Activated CD8-positive, alpha-beta memory T cell treated with anti-CD3 and anti-CD28 coated beads for 1 hour (primary cell): Measurements from ENCODE around the gene KDM8.
A peak's percentile ranks its signal among the peaks of the same experiment; 100 is the strongest.

Source experiments
- DNase-seq, 2 donors: peaks; one replicate each; pipeline ENCODE4 v3.0.0-alpha.2; 2020; ENCODE audit warnings: low read depth in 1 of 2; ENCODE audit errors: extremely low read depth in 1 of 2

The KDM8 gene

DNA sequence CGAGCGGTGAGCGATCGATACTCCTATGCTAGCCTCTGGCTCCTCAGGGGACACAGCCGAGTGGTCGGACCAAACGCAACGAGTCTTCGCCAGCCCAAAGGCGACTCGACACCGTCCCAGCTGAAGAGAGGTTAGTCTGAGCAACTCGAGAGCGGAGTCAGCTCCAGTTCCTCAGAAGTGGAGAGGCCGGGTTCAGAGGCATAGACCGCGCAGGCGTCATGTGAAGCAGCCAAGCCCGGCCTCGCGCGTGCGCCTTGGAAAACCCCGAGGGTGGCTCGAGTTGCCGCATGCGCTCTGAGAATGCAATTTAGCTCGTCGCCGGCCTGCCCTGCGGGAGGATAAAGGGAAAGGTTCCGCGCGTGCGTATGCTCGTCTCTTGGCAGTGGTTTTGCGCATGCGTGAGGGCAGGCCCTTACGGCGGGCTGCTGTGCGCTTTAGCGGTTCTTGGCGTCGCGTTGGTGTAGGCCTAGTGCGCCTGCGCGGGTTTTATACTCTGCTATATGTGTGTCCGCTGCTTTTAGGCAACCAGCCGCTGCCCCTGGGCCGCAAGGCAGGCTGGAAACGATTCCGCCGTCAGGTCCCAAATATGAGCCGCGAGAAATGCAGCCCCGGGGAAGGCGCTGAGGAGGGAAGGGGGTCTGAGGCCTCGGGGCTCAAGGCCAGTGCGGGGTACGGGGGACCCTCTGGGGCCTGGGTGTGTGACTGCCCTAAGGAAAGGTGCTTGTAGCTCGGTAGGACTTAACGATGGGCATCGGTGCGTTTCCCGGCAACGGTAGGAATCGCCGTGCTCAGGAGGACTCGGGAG, at the start of gene KDM8:
Gene KDM8, plus strand, starts transcription at position 20 of the 805 bp plus-strand sequence. CDS start 6,598 bp downstream, outside the sequence.
- peak; percentile 99 to 100 for DNase-seq

DNA sequence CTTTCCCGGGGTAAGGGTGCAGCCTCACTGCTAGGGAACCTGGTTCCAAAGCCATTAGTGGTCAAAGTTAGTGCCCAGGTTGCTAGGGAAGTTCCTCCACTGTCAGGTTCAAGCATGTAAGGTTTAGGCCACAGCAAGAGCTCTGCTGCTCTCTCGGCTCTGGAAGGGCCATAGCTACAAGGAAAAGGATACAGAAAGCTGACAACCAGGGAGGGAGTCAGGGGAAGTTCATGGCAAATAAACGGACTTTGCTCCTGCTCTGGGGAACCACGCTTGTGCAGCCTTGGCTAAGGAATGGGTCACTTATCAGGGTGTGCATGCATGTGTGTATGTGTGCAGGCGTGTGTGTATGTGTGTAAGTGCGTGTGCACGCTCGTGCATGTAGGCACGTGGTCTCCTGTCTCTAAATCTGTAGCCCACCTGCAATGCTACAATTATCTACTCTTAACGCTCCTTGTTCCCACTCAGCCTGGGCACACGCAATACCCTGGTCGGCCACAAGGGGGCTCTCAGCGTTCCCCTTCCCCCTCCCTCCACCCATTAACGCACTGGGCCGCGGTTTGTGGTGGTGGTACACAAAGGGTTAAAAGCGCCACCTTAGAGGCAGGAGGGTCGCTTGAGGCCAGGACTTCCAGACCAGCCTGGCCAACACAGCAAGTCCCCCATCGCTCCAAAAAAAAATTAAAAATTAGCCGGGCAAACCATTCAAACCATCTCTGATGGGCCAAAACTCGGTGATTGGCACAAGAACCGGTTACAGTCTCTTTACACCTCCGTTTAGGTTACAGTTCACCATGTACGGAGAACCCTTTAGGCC, 48.4 kb upstream of the KDM8 start:
- peak in 1 of 2 donors; percentile 57 for DNase-seq

DNA sequence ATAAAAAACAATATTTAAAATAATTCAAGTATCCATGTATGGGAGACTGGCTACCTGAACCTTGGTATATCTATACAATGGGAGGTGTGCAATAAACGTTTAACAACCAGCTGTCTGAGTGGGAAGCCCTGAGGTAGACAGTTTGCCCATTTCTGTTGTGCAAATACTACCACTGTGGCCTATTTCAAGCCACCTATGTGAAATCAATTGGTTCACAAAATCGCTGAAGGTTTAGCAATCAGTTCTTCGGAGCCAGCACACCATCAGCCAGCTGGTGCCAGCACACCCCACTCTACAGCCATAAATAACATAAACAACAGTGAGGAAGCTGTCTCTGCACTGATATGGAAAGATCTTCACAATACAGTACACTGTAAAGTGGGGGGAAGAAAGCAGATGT, 46.7 kb upstream of the KDM8 start:
- DNase-seq, result no peak

DNA sequence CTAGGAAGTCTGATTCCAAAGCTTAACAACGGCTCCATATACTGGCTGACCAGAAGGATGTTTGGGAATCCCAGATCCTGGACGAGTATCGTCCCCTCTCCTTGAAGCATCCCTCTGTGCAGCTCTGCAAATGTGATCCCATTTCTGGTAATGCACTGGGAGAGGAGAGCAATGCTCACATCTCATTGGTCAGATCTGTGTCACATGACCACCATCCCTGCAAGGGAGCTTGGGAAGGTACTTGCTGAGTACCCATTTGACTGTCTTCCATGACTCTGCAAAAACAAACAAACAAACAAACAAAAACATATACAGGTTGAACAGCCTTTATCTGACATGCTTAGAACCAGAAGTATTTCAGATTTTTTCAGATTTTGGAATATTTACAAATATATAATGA, 41.9 kb upstream of the KDM8 start:
- DNase-seq, result no peak

DNA sequence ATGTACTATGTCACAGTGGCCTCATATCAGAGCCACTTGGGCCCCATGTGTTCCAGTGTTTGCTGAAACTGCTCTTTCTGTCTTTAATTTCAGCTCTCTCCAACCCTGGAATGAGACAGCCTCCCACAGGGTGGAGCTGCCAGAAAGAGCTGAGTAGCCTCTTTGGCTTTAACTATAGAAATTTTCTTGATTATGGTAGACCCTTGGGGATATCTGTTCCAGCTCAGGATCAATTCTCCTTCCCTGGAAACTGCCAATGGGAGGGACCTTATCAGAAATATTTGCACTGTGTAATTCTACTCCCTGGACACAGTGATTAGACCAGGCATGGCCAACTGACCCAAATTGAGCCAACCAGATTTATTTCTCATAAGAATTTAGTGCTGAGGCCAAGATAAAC, 39.0 kb upstream of the KDM8 start:
- DNase-seq, result no peak

DNA sequence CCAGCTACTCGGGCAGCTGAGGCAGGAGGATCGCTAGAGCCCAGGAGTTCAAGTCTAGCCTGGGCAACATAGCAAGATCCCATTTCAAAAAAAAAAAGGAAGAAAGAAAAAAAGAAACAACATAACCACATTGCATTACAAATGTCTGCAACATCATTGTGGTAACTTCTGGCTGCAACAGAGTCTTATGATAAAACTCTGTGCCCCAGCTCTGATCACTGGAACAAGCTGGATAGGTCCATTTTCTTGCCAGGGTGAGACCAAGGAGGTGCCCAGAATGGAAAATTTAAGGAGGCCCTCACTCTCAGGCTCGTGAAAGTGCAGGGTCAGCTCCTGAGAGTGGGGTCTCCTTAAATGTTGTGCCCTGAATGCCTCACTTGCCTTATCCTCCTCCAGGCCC, 37.8 kb upstream of the KDM8 start:
- no peak for DNase-seq

DNA sequence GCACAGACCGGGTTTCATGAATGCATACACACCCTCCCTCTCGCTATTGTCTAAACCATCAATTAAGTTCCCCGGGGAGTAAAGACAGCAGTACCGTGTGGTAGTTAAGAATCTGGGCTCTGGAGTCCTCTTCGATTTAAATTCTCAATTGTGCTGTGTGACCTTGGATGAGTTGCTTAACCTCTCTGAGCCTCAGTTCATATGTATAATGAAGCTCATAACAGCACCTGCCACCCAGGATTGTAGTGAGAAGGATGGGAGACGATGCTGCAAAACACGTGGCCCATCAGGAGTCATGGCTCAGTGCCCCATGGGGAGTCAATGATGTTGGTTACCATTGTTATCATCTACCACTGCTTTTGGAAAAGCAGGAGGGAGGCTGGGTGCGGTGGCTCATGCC, 34.5 kb upstream of the KDM8 start:
- no peak for DNase-seq

DNA sequence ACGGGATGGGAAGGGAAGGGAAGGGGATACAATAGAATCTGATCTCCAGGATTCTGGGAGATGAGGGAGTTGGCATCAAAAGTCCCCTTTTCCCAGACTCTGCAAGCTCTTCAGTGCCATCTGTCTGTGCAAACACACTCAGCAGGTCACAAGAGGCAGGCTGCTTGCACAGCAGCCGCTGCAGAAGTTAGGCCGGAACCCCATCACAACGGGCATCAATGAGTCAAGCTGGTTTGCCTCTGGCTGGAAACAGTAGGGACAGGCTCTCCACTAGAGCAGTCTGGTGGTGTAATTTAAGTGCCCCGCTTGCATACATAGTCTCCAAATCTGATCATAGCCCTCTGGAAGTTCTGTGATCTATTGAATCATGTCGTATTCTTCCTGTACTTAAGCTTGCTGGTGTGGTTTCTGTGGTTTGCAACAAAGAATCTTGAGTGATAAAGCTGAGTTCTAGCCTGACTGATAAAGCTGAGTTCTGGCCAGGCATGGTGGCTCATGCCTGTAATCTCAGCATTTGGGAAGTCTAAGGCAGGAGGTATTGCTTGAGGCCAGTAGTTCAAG, 33.7 kb upstream of the KDM8 start:
- peak; percentile 51 to 75 for DNase-seq

DNA sequence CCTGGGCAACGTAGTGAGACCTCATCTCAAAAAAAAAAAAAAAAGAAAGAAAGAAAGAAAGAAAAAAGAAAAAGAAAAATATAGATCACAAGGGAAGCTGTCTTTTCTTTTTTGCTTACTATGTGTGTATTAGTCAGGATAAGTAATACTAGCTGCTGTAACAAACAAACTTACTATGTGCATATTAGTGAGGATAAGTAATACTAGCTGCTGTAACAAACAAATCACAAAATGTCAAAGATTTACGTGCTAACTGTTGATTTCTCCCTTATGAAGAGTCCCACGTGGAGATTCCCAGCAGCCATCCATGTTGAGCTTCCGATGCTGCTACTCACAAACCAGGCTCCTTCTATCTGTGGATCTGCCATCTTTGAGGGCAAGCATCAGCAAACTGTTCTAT, 31.7 kb upstream of the KDM8 start:
- DNase-seq, result no peak

DNA sequence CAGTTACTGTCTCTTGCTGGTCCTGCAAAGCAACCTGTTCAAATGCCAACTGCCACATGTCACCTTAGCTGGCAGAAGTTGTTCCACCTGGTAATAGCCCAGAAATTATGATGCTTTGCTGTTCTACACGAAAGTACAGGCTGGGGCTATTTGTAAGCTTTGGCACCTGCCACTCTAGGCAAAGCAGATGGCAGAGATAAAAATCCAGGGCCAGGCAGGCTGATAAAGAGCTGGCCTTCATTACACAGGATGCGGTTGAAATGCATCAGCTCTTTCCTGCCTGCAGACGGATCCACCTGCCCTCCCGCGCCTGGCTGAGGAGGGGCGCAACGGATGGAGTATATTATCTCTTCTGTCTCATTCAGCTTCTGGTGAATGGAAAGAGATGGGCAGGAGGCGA, 29.3 kb upstream of the KDM8 start:
- peak in 1 of 2 donors; percentile 35 for DNase-seq

DNA sequence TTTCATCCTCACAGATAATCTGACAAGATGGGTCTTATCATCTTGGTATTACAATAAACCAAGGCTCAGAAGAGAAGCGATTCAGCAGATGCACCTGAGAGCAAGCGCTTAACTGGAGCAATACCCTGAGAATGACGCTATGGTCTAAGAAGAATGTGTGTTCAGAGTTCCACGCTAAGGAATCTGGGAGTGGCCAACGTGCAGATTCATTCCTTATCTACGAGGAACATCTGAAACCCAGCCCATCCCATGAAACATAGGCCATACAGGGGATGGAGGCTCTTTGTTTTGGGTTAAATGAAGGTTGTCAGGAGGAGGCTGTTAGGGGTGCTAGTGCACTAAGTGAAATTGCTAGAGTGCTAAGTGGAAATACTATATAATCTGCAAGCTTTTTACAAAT, 28.5 kb upstream of the KDM8 start:
- no peak for DNase-seq

DNA sequence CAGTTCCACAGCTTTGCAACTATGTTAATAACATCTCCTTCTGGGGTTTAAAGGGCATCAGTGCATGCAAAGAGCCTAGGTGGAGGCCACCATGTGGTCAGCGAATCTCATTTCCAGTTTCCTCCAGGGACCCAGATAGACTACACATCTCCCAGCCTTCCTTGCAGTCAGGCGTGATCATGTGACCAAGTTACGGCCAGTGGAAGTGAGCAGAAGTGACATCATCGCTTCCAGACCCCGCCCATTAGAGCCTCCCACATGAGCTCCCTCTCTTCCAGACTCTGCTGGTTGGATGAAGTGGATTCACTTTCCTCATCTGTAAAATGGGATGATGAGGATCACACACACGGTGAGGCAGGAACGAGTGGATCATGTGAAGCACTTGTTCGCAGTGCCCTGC, 27.4 kb upstream of the KDM8 start:
- no peak for DNase-seq

DNA sequence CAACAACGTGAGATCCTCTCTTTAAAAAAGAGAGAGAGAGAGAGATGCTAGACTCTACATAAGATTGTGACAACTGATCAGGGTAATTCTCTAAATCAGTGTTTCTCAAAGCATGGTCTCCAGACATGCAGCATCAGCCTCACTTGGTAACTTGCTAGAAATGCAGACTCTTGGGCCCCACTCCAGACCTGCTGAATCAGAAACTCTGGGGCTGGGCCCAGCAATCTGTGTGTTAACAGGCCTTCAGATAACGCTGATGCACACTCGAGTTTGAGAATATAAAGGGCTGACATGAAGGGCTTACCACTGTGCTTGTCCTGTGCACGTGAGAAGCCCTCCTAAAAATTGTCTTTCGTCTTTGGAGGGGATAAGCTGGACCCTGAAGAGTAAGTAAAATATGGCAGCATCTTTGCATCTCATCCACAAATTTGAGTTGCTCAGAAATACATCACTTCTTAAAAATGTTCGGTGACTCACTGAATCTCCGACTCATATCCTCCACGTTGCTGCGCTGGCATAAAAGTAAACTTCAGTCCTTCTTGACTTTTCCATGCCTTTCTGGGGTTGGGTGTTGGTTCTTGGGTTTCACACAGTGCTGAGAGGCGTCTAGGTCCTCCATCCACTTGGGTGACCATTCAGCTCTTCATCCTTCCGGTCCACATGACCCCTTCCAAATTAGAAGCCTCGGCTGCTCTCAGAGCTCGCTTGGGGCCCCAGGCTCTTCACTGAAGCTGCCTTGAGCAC, 26.1 kb upstream of the KDM8 start:
- DNase-seq, result no peak

DNA sequence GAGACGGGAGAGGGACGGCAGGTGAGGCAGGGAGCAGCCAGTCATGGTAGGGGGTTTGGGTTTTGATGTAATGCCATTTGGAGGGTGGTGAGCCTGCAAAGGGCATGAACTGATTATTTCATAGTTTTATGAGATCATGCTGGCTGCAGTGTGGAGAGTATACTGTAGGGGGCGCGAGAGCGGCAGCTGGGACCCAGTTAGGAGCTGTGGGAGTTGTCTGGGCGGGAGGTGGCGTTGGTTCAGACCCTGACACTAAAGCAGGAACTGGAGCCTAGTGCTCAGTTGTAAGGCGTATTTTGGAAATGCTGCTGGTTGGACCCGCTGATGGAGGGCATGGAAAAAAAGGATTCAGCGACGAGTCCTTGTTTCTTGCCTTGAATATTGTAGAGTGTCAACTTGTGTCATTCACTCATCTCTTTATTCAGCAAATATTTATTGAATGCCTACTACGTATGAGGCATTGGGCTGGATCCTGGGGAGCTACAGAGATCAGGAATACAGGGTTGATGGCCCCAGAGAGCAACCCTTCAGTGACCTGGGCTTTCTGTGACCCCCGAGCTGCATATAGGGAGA, 23.7 kb upstream of the KDM8 start:
- DNase-seq, result peak; percentile 74 to 80

DNA sequence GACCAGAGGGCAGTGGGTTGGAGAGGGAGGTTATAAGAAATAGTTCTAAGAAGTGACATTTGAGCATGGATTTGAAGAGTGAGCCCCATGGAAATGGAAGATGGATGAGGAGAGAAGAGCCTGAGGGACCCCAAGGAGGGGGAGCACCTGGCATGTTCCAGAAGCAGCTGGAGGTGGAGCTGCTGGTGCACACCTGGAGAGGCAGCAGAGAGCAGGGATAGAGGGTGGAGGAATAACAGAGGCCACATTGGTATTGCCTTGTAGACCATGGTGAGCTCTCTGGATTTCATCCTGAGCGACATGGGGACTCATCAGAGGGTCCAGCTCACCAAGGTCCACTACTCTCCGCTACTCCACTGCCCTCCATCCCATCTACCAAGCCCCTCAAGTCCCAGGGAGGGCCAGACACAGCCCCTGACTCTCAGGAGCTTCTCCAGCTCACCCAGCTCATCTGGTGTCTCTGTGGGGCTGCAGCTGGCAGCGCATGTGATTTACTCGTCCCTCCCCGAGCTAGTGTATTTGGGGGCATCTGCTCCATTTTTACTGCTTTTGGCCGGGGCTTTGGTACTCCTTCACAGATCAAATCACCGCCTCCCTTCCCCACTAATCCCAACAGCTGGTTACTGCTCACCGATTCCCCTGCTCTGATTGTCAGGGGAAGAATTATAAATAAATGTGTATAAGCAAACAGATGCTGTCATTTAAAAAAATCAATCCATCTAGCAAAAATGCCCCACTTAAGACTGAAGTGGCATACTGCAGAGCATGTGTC, 22.1 kb upstream of the KDM8 start:
- no peak for DNase-seq

DNA sequence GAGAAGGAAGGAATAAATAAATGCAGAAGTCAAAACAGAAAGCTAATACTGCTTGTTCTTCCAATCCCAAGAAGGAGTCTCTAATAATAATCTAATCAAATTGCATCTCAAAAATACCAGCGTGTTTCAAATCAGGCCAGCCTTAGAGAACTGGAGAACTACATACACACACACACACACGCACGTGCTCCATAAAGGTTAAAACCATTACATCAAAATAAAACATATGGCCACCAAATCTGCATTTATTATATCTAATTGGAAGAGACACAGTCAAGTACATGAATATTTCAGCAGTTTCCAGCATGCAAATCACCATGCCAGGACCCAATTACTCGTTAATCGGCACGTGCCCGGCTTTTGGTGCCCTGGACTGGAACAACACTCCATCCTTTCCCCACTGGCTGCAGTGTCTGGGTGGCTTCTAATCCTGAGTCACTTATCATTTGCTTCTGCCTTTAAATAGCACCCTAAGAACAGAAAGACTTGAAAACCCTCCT, 20.4 kb upstream of the KDM8 start:
- DNase-seq, result no peak

DNA sequence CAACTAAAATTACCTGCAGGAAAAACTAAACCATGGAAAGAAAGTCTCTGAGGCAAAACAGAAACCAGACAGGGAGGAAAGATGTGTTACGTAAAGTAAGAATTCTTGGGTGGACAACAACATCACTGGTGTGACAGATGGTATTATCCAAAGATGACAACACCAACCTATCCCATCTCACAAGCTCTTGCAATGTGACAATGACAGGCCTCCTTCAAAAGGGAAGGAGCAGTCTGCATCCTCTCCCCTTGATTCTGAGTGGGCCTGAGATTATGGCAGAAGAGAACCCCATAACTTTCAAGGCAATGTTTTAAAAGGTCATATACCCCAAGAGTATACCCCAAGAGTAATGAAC, 17.6 kb upstream of the KDM8 start:
- DNase-seq, result no peak

DNA sequence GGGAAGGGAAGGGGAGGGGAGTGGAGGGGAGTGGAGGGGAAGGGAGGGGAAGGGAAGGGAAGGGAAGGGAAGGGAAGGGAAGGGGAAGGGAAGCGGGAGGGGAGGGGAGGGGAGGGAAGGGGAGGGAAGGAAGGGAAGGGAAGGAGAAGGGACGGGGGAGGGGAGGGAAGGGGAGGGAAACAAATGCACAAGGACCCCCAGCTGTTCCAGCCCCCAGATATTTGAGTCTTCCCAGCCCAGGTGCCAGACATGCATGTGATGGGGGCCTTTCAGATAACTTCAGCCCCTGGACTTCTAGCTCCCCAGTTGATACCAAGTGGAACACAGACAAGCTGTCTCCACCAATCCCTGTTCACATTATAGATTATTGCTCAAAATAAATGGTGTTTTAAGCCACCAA, 14.7 kb upstream of the KDM8 start:
- DNase-seq, result no peak

DNA sequence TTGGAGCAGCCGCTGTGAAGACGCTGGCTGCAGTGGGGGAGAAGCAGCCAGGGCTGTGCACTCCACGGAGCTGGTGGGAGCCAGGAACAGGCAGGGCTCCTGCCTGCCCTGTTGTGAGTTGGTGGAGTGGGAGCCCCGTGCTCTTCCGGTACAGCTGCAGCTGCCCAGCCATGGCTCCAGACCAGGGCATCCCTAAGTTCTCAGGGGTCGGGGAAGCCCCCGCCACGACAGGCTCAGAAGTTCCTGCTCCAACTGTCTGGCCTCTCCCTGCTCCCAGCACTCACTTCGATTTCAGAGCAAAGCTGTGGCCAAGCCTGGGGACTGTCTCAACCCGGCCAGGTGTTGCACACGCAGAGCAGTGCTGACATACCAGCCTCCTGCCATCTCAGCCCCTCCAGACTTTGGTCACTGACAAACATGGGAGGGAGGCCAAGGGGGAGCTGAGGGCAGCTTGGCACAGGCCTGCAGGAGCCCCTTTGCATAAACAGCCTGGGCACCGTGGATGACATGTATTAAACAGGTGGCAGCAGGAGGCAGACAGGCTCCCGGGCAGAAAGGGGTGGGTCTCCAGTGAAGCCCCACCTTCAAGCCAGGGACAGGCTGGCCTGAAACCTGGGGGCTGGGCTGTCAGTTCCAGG, 13.9 kb upstream of the KDM8 start:
- no peak for DNase-seq
